GM12892 (cell line): ENCODE measurements around the gene ADGRL3.
"Not testable (repeated sequence)": the region's sequence is repeated elsewhere in the genome, so short reads cannot be mapped to it uniquely, and the experiment has no call there.

Source experiments
- DNase-seq: peaks from one replicate; pipeline ENCODE4 v3.0.0; 2011; ENCODE audit not compliant: insufficient read length
- FAIRE-seq: peaks from 2 replicates; lab custom pipeline; 2011; peaks lifted over from hg19 to GRCh38; lab: Jason Lieb, UNC
- POLR2A ChIP-seq: IDR thresholded peaks from 2 replicates; pipeline ENCODE4 v1.6.1; 2011; ENCODE audit warnings: low read depth, low read length, control low read depth
- POLR2AphosphoS5 ChIP-seq: IDR thresholded peaks from 2 replicates; pipeline ENCODE4 v1.6.1; 2011; ENCODE audit warnings: low read depth, low read length, control low read depth
- TAF1 ChIP-seq: IDR thresholded peaks from 2 replicates; pipeline ENCODE4 v1.6.1; 2011; ENCODE audit warnings: low read depth, mild to moderate bottlenecking, control low read depth, low read length, borderline replicate concordance

The ADGRL3 gene

DNA sequence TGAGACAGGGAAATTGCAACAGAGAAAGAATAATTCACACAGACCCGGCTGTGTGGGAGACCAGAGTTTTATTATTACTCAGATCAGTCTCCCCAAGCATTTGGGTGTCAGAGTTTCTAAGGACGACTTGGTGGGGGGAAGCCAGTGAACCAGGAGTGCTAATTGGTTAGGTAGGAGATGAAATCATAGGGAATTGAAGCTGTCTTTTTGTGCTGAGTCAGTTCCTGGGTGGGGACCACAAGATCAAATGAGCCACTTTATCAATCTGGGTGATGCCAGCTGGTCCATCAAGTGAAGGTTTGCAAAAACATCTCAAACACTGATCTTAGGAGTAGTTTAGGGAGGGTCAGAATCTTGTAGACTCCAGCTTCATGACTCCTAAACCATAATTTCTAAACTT lies 560.7 kb downstream of the ADGRL3 start:
- DNase-seq = no peak
- TF ChIP-seq POLR2AphosphoS5 = no peak
- no peak for FAIRE-seq

DNA sequence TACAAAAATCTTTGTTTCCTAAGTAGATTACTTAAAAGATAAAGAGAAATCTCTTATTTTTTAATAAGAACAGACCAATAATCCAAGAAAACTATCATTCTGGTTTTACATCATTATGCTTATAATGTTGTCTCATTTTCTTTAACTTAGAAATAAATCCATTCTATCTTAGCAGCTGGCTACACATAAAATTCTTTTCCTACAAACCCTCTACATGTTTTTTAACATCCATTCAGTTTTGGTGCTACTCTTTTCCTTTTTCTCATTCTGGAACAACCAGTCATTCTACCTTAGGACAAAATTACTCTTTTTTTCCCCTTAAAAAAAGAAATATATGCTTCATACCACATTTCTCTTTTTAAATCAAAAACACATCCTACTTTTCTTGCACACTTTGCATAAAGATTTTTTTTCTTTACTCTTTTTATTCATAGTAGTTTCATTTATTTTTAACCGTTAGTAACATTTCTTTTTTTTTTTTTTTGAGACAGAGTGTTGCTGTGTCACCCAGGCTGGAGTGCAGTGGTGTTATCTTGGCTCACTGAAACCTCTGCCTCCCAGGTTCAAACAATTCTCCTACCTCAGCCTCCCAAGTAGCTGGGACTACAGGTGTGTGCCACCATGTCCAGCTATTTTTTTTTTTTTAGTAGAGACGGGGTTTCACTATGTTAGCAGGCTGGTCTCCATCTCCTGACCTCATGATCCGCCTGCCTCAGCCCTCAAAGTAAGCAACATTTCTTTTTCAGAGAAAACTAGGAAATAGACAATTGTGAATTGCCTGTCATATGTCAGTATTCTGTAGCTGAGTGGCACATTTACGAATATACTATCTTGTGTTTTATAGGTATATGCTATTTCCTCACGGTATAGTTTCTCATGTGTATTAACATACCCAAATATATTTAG lies 562.8 kb downstream of the ADGRL3 start:
- no peak for TF ChIP-seq POLR2AphosphoS5
- TF ChIP-seq POLR2A = no peak
- TF ChIP-seq TAF1 = no peak
- FAIRE-seq (no peak), DNase-seq (no peak)

DNA sequence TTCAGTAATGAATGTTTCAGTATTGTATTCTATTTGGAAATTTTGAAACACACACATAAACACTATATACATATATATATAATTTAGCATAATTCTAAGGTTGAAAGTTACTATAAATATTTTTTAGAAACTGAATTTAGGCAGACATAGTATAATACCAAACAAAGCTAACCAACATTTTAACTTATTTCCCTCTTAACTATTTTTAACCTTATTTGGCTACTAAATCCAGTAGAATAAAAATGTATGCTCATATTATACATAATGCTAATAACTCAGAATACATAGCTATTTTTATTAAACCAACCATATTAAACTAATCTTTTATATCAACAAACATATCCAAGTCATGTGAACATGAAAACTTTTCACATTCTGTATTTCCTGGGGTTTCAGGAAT lies 563.6 kb downstream of the ADGRL3 start:
- FAIRE-seq = no peak
- TF ChIP-seq TAF1 (no peak), POLR2AphosphoS5 (no peak)
- no peak for DNase-seq

- not testable (repeated sequence) for FAIRE-seq
Observed at GRCh38 chr4:61764090-61764489, 564.0 kb downstream of the ADGRL3 start.

GRCh38 chr4:61769444-61770167 lies 569.5 kb downstream of the ADGRL3 start:
- DNase-seq, FAIRE-seq: not testable (repeated sequence)

More at GRCh38 chr4:61764090-61764489, 564.0 kb downstream of the ADGRL3 start:
- not testable (repeated sequence) for DNase-seq

DNA sequence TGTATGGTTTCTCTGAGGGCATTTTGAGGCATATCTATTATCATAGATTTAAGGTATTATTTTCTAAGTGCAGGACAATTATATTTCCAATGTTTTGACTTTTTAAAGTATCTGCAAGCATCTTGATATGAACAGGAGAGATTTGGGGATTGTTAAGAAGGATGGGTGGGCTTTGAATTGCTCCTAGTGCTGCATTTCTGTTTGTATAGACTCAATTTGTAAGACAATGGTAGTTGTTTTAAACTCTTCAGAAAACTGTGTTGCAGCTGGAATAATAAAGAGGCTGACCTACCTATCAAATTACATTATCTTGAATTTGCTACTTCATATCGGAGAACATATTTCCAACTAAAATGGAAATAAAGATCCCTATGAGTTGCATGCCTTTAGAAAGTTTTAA lies 570.3 kb downstream of the ADGRL3 start:
- TF ChIP-seq POLR2AphosphoS5 = no peak
- TF ChIP-seq TAF1 = no peak
- TF ChIP-seq POLR2A = no peak
- DNase-seq = no peak
- FAIRE-seq = no peak

GRCh38 chr4:61771056-61771455 lies 570.9 kb downstream of the ADGRL3 start:
- FAIRE-seq (no peak), DNase-seq (no peak)
- TF ChIP-seq POLR2A = no peak
- no peak for TF ChIP-seq TAF1
- no peak for TF ChIP-seq POLR2AphosphoS5

DNA sequence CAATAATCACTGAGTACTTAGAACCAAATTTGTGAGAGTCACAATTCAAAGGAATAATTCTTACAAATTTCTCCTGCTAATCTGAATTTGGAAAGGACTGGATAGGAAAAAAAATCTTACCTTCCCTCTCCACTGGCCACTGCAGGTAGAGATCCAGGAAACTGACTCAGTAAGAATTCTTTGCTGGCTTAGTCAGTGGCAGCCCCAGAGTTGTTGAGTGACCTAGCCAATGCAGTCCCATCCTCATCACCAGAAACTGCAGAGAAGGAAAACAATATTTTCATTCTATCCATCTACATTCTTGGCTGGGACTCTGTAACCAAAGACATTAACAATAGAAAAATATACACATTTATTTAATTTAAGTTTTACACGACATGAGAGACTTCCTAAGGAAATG lies 572.0 kb downstream of the ADGRL3 start:
- FAIRE-seq (no peak), DNase-seq (no peak)
- TF ChIP-seq POLR2A (no peak), TAF1 (no peak), POLR2AphosphoS5 (no peak)

GRCh38 chr4:61773655-61774245 lies 573.6 kb downstream of the ADGRL3 start:
- TF ChIP-seq POLR2AphosphoS5 = no peak
- no peak for TF ChIP-seq POLR2A
- TF ChIP-seq TAF1 = no peak
- FAIRE-seq (no peak), DNase-seq (no peak)

DNA sequence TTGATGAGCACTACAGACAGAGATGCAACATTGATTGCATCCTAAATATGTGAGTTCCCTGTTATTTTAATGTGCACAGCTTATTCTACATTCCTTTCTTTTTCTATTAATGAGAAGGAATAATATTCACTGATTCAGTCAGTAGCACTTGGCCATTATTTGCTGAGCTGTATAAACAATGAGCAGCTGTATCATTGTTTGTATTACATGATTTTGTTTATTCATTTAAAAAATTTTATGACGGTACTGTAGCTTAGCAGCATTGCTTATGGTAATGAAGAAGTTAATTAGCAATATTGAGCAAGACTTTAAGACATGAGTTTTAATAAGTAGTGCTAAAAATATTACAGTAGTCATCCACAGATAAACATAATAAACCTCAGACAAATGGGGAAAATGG lies 582.0 kb downstream of the ADGRL3 start:
- TF ChIP-seq POLR2AphosphoS5 (no peak), TAF1 (no peak), POLR2A (no peak)
- FAIRE-seq = no peak
- no peak for DNase-seq

DNA sequence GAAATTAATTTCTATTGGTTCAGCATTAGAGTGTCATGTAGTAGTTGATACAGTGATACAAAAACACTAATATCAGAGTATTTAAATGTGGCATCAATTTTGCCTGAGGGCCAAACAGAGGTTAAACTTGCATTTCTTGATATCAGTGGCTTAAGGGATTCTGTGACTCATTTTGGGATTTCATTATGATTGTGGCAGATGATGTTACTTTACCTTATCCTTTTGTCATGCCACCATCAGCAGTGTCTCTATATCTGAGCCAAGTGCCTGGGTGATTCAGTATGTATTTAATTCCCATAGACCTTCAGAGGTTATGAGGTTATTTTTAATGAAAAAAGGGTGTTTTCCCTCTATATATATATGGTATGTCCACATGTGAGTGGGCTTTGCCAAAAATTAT lies 582.9 kb downstream of the ADGRL3 start:
- FAIRE-seq = no peak
- DNase-seq = no peak
- no peak for TF ChIP-seq TAF1
- no peak for TF ChIP-seq POLR2AphosphoS5
- no peak for TF ChIP-seq POLR2A

DNA sequence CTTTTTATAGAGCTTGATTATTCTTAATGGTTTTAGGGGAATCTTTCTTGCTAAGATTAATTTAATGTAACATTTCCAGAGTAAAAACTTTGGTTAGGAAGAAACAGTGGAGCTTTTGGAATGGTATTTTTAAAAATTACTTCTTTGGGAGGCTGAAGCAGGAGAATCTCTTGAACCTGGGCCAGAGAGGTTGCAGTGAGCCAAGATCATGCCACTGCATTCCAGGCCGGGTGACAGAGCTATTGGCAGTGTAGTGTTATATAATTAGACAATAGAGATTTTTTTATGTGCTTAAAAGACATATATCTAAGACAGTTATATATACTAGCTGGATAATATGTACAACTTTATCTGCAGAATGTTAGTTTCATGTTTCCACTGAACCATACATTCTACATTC lies 585.6 kb downstream of the ADGRL3 start:
- DNase-seq (no peak), FAIRE-seq (no peak)
- TF ChIP-seq POLR2AphosphoS5 = no peak
- TF ChIP-seq POLR2A = no peak
- TF ChIP-seq TAF1 = no peak
